Neural cell (in vitro differentiated cells): ENCODE results near the gene DDX18. TPM values are rescaled to one million over a fixed set of nuclear protein-coding genes. Genes with fewer than 3 reads are reported as not detected.
A peak's percentile ranks its signal among the peaks of the same experiment; 100 is the strongest.

Experiments
- H2AFZ ChIP-seq: fragments of 200-600, 300-800 bp; sonication (generic), shearing (Covaris generic); 2 replicates; pipeline ENCODE4 v1.6.0; 2014; ENCODE audit warnings: low read depth, mild to moderate bottlenecking, antibody characterized with exemption, low read length, moderate library complexity
- H3F3A ChIP-seq: fragments of 200-600 bp; shearing (Covaris generic); 2 replicates; pipeline ENCODE4 v1.6.1; 2016; ENCODE audit warnings: mild to moderate bottlenecking, moderate library complexity, mixed read lengths, antibody characterized with exemption, low read length; ENCODE audit not compliant: insufficient read depth, poor library complexity, severe bottlenecking
- H3K27ac ChIP-seq: fragments of 200-600, 300-800 bp; sonication (generic), shearing (Covaris generic); 2 replicates; pipeline ENCODE4 v1.5.1; 2014; ENCODE audit warnings: mild to moderate bottlenecking, low read length, moderate library complexity
- H3K27me3 ChIP-seq: fragments of 300-800, 200-600 bp; sonication (generic), shearing (Covaris generic); 2 replicates; pipeline ENCODE4 v1.6.0; 2014; ENCODE audit warnings: mild to moderate bottlenecking, low read depth, low read length, moderate library complexity; ENCODE audit not compliant: insufficient read depth
- H3K36me3 ChIP-seq: fragments of 300-800, 200-600 bp; sonication (generic), shearing (Covaris generic); 2 replicates; pipeline ENCODE4 v1.5.1; 2014; ENCODE audit warnings: mild to moderate bottlenecking, antibody characterized with exemption, low read length, moderate library complexity; ENCODE audit not compliant: insufficient read depth
- H3K4me2 ChIP-seq: fragments of 300-800, 200-600 bp; sonication (generic), shearing (Covaris generic); 2 replicates; pipeline ENCODE4 v1.6.0; 2014; ENCODE audit warnings: mild to moderate bottlenecking, low read length
- H3K4me3 ChIP-seq: fragments of 300-800, 200-600 bp; sonication (generic), shearing (Covaris generic); 2 replicates; pipeline ENCODE4 v1.5.1; 2014; ENCODE audit warnings: mild to moderate bottlenecking, low read length, moderate library complexity
- H3K79me2 ChIP-seq: fragments of 200-600 bp; shearing (Covaris generic); replicated peaks from 2 replicates; pipeline ENCODE4 v1.6.0; 2014; ENCODE audit warnings: mild to moderate bottlenecking, low read length, moderate library complexity; ENCODE audit not compliant: insufficient read depth
- H3K9ac ChIP-seq: fragments of 300-800, 200-600 bp; sonication (generic), shearing (Covaris generic); 2 replicates; pipeline ENCODE4 v1.6.1; 2016; ENCODE audit warnings: mild to moderate bottlenecking, low read length, mixed read lengths
- H3K9me2 ChIP-seq: fragments of 200-600 bp; shearing (Covaris generic); 2 replicates; pipeline ENCODE4 v1.6.1; 2016; ENCODE audit warnings: mild to moderate bottlenecking, low read length, mixed read lengths; ENCODE audit not compliant: insufficient read depth
- H3K9me3 ChIP-seq: fragments of 200-600, 300-800 bp; sonication (generic), shearing (Covaris generic); 2 replicates; pipeline ENCODE4 v1.6.1; 2016; ENCODE audit warnings: mild to moderate bottlenecking, mixed run types, low read length, moderate library complexity, mixed read lengths
- H4K20me1 ChIP-seq: fragments of 200-600 bp; shearing (Covaris generic); 2 replicates; pipeline ENCODE4 v1.6.1; 2016; ENCODE audit warnings: mild to moderate bottlenecking, mixed run types; ENCODE audit not compliant: insufficient read depth
- CTCF ChIP-seq: fragments of 450-650 bp; IDR thresholded peaks from 2 replicates; pipeline ENCODE4 v1.5.1; 2014; ENCODE audit warnings: antibody characterized with exemption, mild to moderate bottlenecking, moderate library complexity; ENCODE audit not compliant: poor library complexity, severe bottlenecking
- EP300 ChIP-seq: fragments of 450-650 bp; conservative IDR thresholded peaks from 2 replicates; pipeline ENCODE4 v1.6.1; 2014; ENCODE audit warnings: antibody characterized with exemption, mild to moderate bottlenecking, moderate library complexity; ENCODE audit not compliant: poor library complexity, severe bottlenecking
- EZH2 ChIP-seq: fragments of 200-600, 300-800 bp; shearing (Covaris generic), sonication (generic); IDR thresholded peaks from 2 replicates; pipeline ENCODE4 v1.6.1; 2014; ENCODE audit warnings: antibody characterized with exemption, low read length, borderline replicate concordance, mild to moderate bottlenecking; ENCODE audit not compliant: insufficient read depth, poor library complexity, severe bottlenecking
- MXI1 ChIP-seq: fragments of 450-650 bp; conservative IDR thresholded peaks from 2 replicates; pipeline ENCODE4 v1.6.1; 2014; ENCODE audit warnings: antibody characterized with exemption, mild to moderate bottlenecking; ENCODE audit not compliant: poor library complexity, severe bottlenecking
- RAD21 ChIP-seq: fragments of 450-650 bp; conservative IDR thresholded peaks from 2 replicates; pipeline ENCODE4 v1.6.1; 2014; ENCODE audit warnings: antibody characterized with exemption, mild to moderate bottlenecking, moderate library complexity
- REST ChIP-seq: IDR thresholded peaks from 2 replicates; pipeline ENCODE4 v1.6.1; 2012; ENCODE audit warnings: borderline replicate concordance
- SMC3 ChIP-seq: fragments of 450-650 bp; conservative IDR thresholded peaks from 2 replicates; pipeline ENCODE4 v1.6.1; 2014; ENCODE audit warnings: antibody characterized with exemption, mild to moderate bottlenecking, moderate library complexity; ENCODE audit not compliant: poor library complexity
- TAF1 ChIP-seq: IDR thresholded peaks from 2 replicates; pipeline ENCODE4 v1.6.1; 2012; ENCODE audit warnings: low read depth
- polyA plus RNA-seq: library from polyadenylated mRNA; depleted of rRNA; stranded (reverse); fragments of >200 nt; gene quantifications from 2 replicates; pipeline ENCODE4 v1.2.3, GENCODE V29; 2014

The DDX18 gene
- polyA plus RNA-seq, 1 donor from 2014 or later = 85.3 TPM

GRCh38 chr2:117771969-117772630, 42.4 kb upstream of the DDX18 start:
- H3K4me3 ChIP-seq = no peak overlapping the region

GRCh38 chr2:117774716-117775115, 39.8 kb upstream of the DDX18 start:
- Histone ChIP-seq H3K9me3 (no peaks in the 10 kb centered on the region), H3F3A (no peaks in the 10 kb centered on the region), H3K36me3 (no peaks in the 10 kb centered on the region), H3K79me2 (no peaks in the 10 kb centered on the region), H3K27me3 (no peaks in the 10 kb centered on the region), H3K9me2 (no peaks in the 10 kb centered on the region), H3K9ac (no peak overlapping the region), H3K4me2 (no peak overlapping the region), H3K27ac (no peak overlapping the region), H4K20me1 (no peaks in the 10 kb centered on the region), H3K4me3 (no peak overlapping the region), H2AFZ (no peak overlapping the region)
- TF ChIP-seq EP300 (no peak), TAF1 (no peak), EZH2 (no peak), MXI1 (no peak), SMC3 (no peak), CTCF (no peak), REST (no peak)

More at GRCh38 chr2:117771969-117772630, 42.4 kb upstream of the DDX18 start:
- no peak overlapping the region for H3K9ac ChIP-seq
- H4K20me1 ChIP-seq = no peaks in the 10 kb centered on the region
- no peaks in the 10 kb centered on the region for H3K9me3 ChIP-seq
- no peaks in the 10 kb centered on the region for H3K79me2 ChIP-seq
- TF ChIP-seq SMC3 (peak; percentile 79), CTCF (peak; percentile 81), RAD21 (peak; percentile 85), REST (no peak)
- H3K27ac ChIP-seq = no peak overlapping the region
- H3F3A ChIP-seq = no peaks in the 10 kb centered on the region
- H3K27me3 ChIP-seq = no peaks in the 10 kb centered on the region
- H3K4me2 ChIP-seq = no peak overlapping the region
- H3K9me2 ChIP-seq = no peaks in the 10 kb centered on the region
- no peaks in the 10 kb centered on the region for H3K36me3 ChIP-seq
- no peak overlapping the region for H2AFZ ChIP-seq
